Peyer's patch (tissue), 4 donors: Measurements from ENCODE around the gene FAM8A1. TPM values are rescaled to one million over a fixed set of nuclear protein-coding genes. Genes with fewer than 3 reads are reported as not detected.

Experiments used
- DNase-seq, 3 donors: peaks; one replicate each; pipeline ENCODE4 v3.0.0-alpha.2; 2017 to 2019
- H3K27ac ChIP-seq, 4 donors: fragments of 200-600 bp; sonication (generic); one replicate each; pipeline ENCODE4 v1.5.1; 2016 to 2019
- H3K27me3 ChIP-seq, 2 donors: fragments of 200-600 bp; sonication (generic); one replicate each; pipeline ENCODE4 v1.5.1; 2019
- H3K36me3 ChIP-seq, 3 donors: fragments of 200-600 bp; sonication (generic); one replicate each; pipeline ENCODE4 v1.5.1; 2016 to 2019
- H3K4me1 ChIP-seq, 4 donors: fragments of 200-600 bp; sonication (generic); one replicate each; pipeline ENCODE4 v1.5.1; 2016 to 2019
- H3K4me3 ChIP-seq, 4 donors: fragments of 200-600 bp; sonication (generic); 1 replicate in 3 of 4; 2 replicates in 1 of 4; pipeline ENCODE4 v1.5.1; 2016 to 2019; ENCODE audit warnings: mild to moderate bottlenecking in 1 of 4
- H3K9me3 ChIP-seq, 4 donors: fragments of 200-600 bp; sonication (generic); one replicate each; pipeline ENCODE4 v1.5.1; 2016 to 2019; ENCODE audit warnings: mild to moderate bottlenecking in 1 of 4
- CTCF ChIP-seq, 6 experiments: fragments of 450-650 bp in 4 of 6; fragments of 200-600 bp in 2 of 6; sonication (generic) in 1 of 6; IDR thresholded peaks; one replicate each; pipeline ENCODE4 v1.5.1; 2017 to 2019; ENCODE audit warnings: antibody characterized with exemption in 6 of 6, mild to moderate bottlenecking in 3 of 6, moderate library complexity in 1 of 6
- POLR2A ChIP-seq, 2 donors: fragments of 450-650 bp; IDR thresholded peaks; one replicate each; pipeline ENCODE4 v1.5.1; 2017; ENCODE audit warnings: antibody characterized with exemption in 2 of 2, mild to moderate bottlenecking in 2 of 2, moderate library complexity in 2 of 2
- total RNA-seq, 4 donors: library from RNA; depleted of rRNA; stranded (reverse); fragments of >200 nt; gene quantifications; one replicate each; pipeline ENCODE4 v1.1.0, GENCODE V29; 2016

The FAM8A1 gene
- total RNA-seq, 4 donors from 2014 or later: 8.3 to 47.1 (median 30.4) TPM

- no peak for TF ChIP-seq CTCF (IDR thresholded peaks at IDR 0.05)
- no peak for TF ChIP-seq POLR2A (IDR thresholded peaks at IDR 0.05)
- H3K27ac ChIP-seq: no peak overlapping the region
- H3K4me3 ChIP-seq: no peak overlapping the region
- H3K27me3 ChIP-seq: no peaks in the 10 kb centered on the region
- no peaks in the 10 kb centered on the region for H3K36me3 ChIP-seq
- no peaks in the 10 kb centered on the region for H3K4me1 ChIP-seq
- no peak for DNase-seq
- H3K9me3 ChIP-seq: no peaks in the 10 kb centered on the region
These were observed 6.9 kb upstream of the FAM8A1 start for GRCh38 chr6:17593246-17593645.

GRCh38 chr6:17596085-17596484 is 4.0 kb upstream of the FAM8A1 start:
- H3K27ac ChIP-seq: no peak overlapping the region
- no peak overlapping the region for H3K4me3 ChIP-seq
- TF ChIP-seq CTCF (IDR thresholded peaks at IDR 0.05): no peak
- no peak for TF ChIP-seq POLR2A (IDR thresholded peaks at IDR 0.05)
- no peaks in the 10 kb centered on the region for H3K36me3 ChIP-seq
- no peaks in the 10 kb centered on the region for H3K27me3 ChIP-seq
- no peaks in the 10 kb centered on the region for H3K9me3 ChIP-seq
- no peaks in the 10 kb centered on the region for H3K4me1 ChIP-seq
- DNase-seq: no peak

DNA sequence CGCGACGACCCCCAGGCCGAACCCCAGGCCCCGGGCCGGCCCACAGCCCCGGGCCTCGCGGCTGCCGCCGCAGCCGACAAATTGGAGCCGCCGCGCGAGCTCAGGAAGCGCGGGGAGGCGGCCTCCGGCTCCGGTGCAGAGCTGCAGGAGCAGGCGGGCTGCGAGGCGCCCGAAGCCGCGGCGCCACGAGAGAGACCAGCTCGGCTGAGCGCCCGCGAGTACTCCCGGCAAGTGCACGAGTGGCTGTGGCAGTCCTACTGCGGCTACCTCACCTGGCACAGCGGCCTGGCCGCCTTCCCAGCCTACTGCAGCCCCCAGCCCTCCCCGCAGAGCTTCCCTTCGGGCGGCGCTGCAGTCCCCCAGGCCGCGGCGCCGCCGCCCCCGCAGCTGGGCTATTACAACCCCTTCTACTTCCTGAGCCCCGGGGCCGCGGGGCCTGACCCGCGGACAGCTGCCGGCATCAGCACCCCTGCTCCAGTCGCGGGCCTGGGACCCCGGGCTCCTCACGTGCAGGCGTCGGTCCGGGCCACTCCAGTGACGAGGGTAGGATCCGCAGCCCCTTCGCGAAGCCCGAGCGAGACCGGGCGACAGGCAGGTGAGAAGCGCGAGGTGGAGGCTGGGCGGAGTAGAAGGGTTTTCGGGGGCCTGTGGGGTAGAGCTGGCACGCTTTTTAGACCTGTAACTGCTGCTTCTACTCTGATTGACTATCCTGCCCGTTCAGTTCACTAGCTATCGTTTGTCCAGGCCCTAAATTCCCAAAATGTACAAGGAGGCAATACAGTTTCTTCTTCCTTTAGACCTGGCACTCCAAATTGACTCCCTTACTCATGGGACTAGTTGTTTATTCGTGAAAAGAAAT is 654 bp downstream of the FAM8A1 start:
- no peaks in the 10 kb centered on the region for H3K9me3 ChIP-seq
- H3K27me3 ChIP-seq: no peaks in the 10 kb centered on the region
- peak overlapping the region; percentile 69 to 86 (median 74) for H3K4me3 ChIP-seq
- H3K4me1 ChIP-seq: peaks cover 0 to 13% (median 2%) of the 10 kb centered on the region in 4 donors
- DNase-seq: peak; percentile 55 to 73 (median 70)
- H3K27ac ChIP-seq: peak overlapping the region; percentile 89 to 94 (median 93)
- TF ChIP-seq POLR2A (IDR thresholded peaks at IDR 0.05) (no peak), CTCF (IDR thresholded peaks at IDR 0.05) (no peak)
- H3K36me3 ChIP-seq: peaks cover 0 to 19% (median 0%) of the 10 kb centered on the region in 3 donors

GRCh38 chr6:17601386-17601703 is 1.2 kb downstream of the FAM8A1 start:
- H3K4me3 ChIP-seq: peak overlapping the region; percentile 69 to 86 (median 74)
- peaks cover 0 to 13% (median 2%) of the 10 kb centered on the region in 4 donors for H3K4me1 ChIP-seq
- no peak for TF ChIP-seq CTCF (IDR thresholded peaks at IDR 0.05)
- no peak for TF ChIP-seq POLR2A (IDR thresholded peaks at IDR 0.05)
- H3K36me3 ChIP-seq: peaks cover 0 to 25% (median 0%) of the 10 kb centered on the region in 3 donors
- no peak for DNase-seq
- H3K27ac ChIP-seq: peak overlapping the region; percentile 89 to 94 (median 93)
- H3K9me3 ChIP-seq: no peaks in the 10 kb centered on the region
- no peaks in the 10 kb centered on the region for H3K27me3 ChIP-seq

- Histone ChIP-seq H3K36me3 (peaks cover 0 to 38% (median 0%) of the 10 kb centered on the region in 3 donors), H3K27me3 (no peaks in the 10 kb centered on the region), H3K4me1 (peaks cover 0 to 13% (median 2%) of the 10 kb centered on the region in 4 donors), H3K4me3 (no peak overlapping the region), H3K27ac (no peak overlapping the region), H3K9me3 (no peaks in the 10 kb centered on the region)
- no peak for TF ChIP-seq POLR2A (IDR thresholded peaks at IDR 0.05)
- DNase-seq: no peak
These were observed 2.8 kb downstream of the FAM8A1 start for GRCh38 chr6:17602888-17603287.

GRCh38 chr6:17606606-17607005 is 6.5 kb downstream of the FAM8A1 start:
- Histone ChIP-seq H3K4me1 (peaks cover 0 to 19% (median 2%) of the 10 kb centered on the region in 4 donors), H3K27ac (no peak overlapping the region), H3K27me3 (no peaks in the 10 kb centered on the region), H3K9me3 (no peaks in the 10 kb centered on the region), H3K4me3 (no peak overlapping the region), H3K36me3 (peaks cover 0 to 51% (median 0%) of the 10 kb centered on the region in 3 donors)
- TF ChIP-seq CTCF (IDR thresholded peaks at IDR 0.05): no peak
- TF ChIP-seq POLR2A (IDR thresholded peaks at IDR 0.05): no peak
- DNase-seq: no peak
